ENCODE results near the gene MXRA5.

DNA sequence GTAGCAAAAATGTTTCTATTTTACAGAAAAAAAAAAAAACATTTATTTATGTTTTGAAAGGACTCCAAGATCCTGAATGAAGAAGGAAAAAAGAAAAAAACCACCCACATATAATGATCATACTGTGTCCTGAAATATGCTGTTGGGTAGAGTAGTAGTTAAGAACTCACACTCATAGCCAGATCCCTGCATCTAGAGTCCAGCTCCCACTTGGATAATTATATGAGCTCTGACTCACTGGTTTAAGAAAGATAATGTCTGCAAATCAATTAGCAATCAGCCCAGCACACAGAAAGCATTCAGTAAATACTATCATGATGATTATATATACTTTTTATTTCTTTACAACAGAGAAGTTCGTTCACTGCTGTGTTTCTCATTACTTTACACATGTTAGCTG is 46.7 kb upstream of the MXRA5 start:
- TF ChIP-seq POLR2A (IDR thresholded peaks at IDR 0.05; ENCODE audit: control extremely low read depth in 1 of 2, low read depth in 2 of 2, low read length in 2 of 2) (no peak), SRF (IDR thresholded peaks at IDR 0.05; ENCODE audit: low read depth, low read length) (no peak)
- TF ChIP-seq, protein P1, sequence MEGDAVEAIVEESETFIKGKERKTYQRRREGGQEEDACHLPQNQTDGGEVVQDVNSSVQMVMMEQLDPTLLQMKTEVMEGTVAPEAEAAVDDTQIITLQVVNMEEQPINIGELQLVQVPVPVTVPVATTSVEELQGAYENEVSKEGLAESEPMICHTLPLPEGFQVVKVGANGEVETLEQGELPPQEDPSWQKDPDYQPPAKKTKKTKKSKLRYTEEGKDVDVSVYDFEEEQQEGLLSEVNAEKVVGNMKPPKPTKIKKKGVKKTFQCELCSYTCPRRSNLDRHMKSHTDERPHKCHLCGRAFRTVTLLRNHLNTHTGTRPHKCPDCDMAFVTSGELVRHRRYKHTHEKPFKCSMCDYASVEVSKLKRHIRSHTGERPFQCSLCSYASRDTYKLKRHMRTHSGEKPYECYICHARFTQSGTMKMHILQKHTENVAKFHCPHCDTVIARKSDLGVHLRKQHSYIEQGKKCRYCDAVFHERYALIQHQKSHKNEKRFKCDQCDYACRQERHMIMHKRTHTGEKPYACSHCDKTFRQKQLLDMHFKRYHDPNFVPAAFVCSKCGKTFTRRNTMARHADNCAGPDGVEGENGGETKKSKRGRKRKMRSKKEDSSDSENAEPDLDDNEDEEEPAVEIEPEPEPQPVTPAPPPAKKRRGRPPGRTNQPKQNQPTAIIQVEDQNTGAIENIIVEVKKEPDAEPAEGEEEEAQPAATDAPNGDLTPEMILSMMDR (IDR thresholded peaks at IDR 0.05; ENCODE audit: control extremely low read depth in 1 of 3, insufficient read depth in 1 of 3, low read depth in 1 of 3, low read length in 3 of 3): no peak
